Calu3 (cell line): ENCODE data around the gene ATP11A. TPM values are rescaled to one million over a fixed set of nuclear protein-coding genes. Genes with fewer than 3 reads are reported as not detected.

Source experiments
- BruUV-seq: library from RNA; stranded (reverse); fragments of 400-500 nt; replicated peaks from 2 replicates; lab custom pipeline; 2021; lab: Mats Ljungman, UMichigan
- CTCF ChIA-PET: fragments of 300-600 bp; sonication (Branson Sonifier 250); formaldehyde crosslinking; loops from one replicate; lab custom pipeline; 2022; ENCODE audit warnings: antibody characterized with exemption; lab: Charles Lee
- DNase-seq: peaks from one replicate; pipeline ENCODE4 v3.0.0; 2022
- H3K27ac Mint-ChIP-seq: one replicate; pipeline ENCODE4 v1.8.0; 2022; ENCODE audit warnings: mixed read lengths; ENCODE audit not compliant: unreplicated experiment
- H3K27me3 Mint-ChIP-seq: one replicate; pipeline ENCODE4 v1.8.0; 2022; ENCODE audit warnings: mixed read lengths; ENCODE audit not compliant: unreplicated experiment
- H3K36me3 Mint-ChIP-seq: one replicate; pipeline ENCODE4 v1.8.0; 2022; ENCODE audit warnings: mild to moderate bottlenecking, moderate library complexity, mixed read lengths; ENCODE audit not compliant: insufficient read depth, unreplicated experiment
- H3K4me1 Mint-ChIP-seq: one replicate; pipeline ENCODE4 v1.8.0; 2022; ENCODE audit warnings: mild to moderate bottlenecking, low read depth, mixed read lengths; ENCODE audit not compliant: unreplicated experiment
- H3K4me3 Mint-ChIP-seq: one replicate; pipeline ENCODE4 v1.8.0; 2022; ENCODE audit warnings: mild to moderate bottlenecking, low read depth, moderate library complexity, mixed read lengths; ENCODE audit not compliant: unreplicated experiment
- H3K9me3 Mint-ChIP-seq: one replicate; pipeline ENCODE4 v1.8.0; 2022; ENCODE audit warnings: low read depth, mixed read lengths; ENCODE audit not compliant: unreplicated experiment
- intact Hi-C: fragments of 100-400 bp; cut with micrococcal nuclease; formaldehyde crosslinking; loops from one replicate; pipeline ENCODE4 v1.10.0; 2022; ENCODE audit not compliant: unreplicated experiment
- total RNA-seq: library from RNA; stranded (reverse); gene quantifications from 2 replicates; pipeline ENCODE4 v1.2.3, GENCODE V29; 2022
- TF ChIP-seq, protein P1 (sequence below): fragments of 200-600 bp; IDR thresholded peaks from one replicate; pipeline ENCODE4 v1.8.0; 2022; ENCODE audit warnings: antibody characterized with exemption; ENCODE audit not compliant: unreplicated experiment

Gene ATP11A
- total RNA-seq, 1 experiment from 2014 or later: 115 TPM

DNA sequence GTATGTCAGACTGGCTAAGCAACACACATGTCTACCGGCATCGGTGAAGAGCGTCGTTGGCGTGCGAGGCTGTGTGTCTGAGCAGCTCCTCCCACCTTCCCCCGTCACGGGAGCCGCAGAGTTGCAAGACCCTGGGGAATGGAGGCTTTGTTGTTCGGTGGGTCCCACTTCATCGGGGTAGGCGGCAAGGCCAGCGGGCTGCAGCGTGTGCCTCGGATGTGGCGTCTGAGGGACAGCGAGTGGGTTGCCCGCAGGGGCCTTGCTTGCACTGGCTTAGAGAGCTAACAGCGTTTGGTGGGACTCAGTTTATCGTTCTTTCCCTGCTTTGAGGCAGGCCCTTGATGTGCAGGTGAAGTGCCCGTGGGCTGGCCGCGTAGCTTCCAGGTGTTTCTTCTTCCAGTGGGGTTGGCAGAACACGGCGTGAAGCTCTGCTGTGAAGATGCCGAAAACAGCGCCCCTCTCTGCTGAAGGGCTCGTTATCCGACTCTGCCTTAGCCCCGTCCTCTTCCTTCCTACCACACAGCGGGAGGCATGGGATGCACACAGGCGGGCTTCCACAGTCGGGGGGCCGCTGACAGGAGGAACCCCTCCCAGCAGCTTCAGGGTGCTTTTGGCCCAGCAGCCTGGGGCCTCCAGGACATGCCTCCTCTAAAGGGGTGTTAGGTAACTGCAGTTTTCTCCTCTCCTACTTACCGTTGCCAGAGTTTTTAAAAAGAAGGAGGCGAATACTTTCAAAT is 85.2 kb downstream of the ATP11A start:
- Mint-ChIP-seq H3K9me3 (no peaks in the 10 kb centered on the region), H3K27me3 (no peaks in the 10 kb centered on the region), H3K4me3 (no peak overlapping the region), H3K36me3 (no peaks in the 10 kb centered on the region), H3K27ac (no peak overlapping the region), H3K4me1 (peaks cover 7% of the 10 kb centered on the region)
- no TSS peak for BruUV-seq
- CTCF ChIA-PET: no interaction called here
- DNase-seq: no peak
- TF ChIP-seq, protein P1, sequence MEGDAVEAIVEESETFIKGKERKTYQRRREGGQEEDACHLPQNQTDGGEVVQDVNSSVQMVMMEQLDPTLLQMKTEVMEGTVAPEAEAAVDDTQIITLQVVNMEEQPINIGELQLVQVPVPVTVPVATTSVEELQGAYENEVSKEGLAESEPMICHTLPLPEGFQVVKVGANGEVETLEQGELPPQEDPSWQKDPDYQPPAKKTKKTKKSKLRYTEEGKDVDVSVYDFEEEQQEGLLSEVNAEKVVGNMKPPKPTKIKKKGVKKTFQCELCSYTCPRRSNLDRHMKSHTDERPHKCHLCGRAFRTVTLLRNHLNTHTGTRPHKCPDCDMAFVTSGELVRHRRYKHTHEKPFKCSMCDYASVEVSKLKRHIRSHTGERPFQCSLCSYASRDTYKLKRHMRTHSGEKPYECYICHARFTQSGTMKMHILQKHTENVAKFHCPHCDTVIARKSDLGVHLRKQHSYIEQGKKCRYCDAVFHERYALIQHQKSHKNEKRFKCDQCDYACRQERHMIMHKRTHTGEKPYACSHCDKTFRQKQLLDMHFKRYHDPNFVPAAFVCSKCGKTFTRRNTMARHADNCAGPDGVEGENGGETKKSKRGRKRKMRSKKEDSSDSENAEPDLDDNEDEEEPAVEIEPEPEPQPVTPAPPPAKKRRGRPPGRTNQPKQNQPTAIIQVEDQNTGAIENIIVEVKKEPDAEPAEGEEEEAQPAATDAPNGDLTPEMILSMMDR: no peak
- intact Hi-C loops: no loop called here

DNA sequence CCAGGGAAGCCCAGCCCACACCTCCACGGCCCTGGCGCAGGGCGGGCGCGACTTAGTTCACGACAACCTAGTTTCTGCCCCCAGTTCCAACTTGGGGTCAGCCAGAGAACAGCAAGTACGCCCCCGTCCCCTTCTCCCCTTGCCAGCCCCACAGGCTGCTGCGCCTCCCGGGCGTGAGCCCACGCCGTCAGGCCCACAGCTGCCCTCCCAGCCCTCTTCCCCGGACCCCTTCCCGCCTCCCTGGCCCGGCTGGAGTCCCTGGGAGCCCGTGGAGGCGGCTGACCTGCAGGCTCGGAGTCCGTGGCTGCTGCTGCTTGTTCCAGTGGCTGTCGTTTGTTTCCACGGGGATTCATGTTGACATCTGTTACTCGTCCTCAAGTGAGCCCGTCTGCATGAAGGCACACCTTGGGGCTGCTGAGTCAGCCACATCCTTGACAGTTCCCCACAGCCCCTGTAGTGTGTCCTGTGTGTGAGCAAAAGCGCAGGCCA is 86.0 kb downstream of the ATP11A start:
- no TSS peak for BruUV-seq
- no peaks in the 10 kb centered on the region for H3K36me3 Mint-ChIP-seq

DNA sequence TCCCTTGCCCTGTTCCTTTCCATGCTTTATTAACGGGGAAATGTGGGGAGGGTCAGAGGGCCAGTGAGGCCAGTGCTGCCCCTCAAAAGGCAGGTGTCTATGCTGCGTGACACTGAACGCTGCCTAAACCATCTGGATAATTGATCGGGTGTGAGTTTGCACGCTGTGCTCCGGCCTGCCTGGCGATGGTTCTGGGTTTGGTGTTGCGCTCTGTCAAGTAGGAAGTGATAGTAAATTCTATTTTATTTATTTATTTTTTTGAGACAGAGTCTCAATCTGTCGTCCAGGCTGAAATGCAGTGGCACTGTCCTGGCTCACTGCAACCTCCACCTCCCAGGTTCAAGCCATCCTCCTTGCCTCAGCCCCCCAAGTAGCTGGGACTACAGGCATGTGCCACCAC is 86.5 kb downstream of the ATP11A start:
- intact Hi-C loops: no loop called here
- no TSS peak for BruUV-seq
- Mint-ChIP-seq H3K4me1 (peaks cover 6% of the 10 kb centered on the region), H3K27ac (no peak overlapping the region), H3K9me3 (no peaks in the 10 kb centered on the region), H3K36me3 (no peaks in the 10 kb centered on the region), H3K4me3 (no peak overlapping the region), H3K27me3 (no peaks in the 10 kb centered on the region)
- TF ChIP-seq, protein P1: no peak
- CTCF ChIA-PET: no interaction called here
- no peak for DNase-seq

More for the DNA sequence above, 86.0 kb downstream of the ATP11A start:
- H3K27ac Mint-ChIP-seq: no peak overlapping the region
- no peaks in the 10 kb centered on the region for H3K27me3 Mint-ChIP-seq
- intact Hi-C loops: no loop called here
- H3K4me3 Mint-ChIP-seq: no peak overlapping the region
- CTCF ChIA-PET: no interaction called here
- H3K4me1 Mint-ChIP-seq: peaks cover 7% of the 10 kb centered on the region
- H3K9me3 Mint-ChIP-seq: no peaks in the 10 kb centered on the region
- DNase-seq: no peak
- TF ChIP-seq, protein P1: no peak

DNA sequence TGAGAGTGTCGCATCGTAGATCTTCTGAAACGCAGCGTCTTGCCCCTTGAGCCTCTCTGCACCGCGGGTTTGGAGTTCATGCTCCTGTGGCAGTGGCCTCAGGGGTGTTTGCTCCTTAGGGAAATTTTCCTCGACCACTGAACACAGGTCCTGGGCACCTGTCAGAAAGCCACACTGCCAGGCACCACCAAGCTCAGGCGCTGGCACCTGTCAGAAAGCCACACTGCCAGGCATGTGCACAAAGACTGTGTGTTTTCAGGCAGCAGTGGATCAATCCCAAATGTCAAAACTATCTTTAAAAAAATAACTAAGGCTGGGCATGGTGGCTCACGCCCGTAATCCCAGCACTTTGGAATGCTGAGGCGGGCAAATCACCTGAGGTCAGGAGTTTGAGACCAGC is 87.1 kb downstream of the ATP11A start:
- no peaks in the 10 kb centered on the region for H3K27me3 Mint-ChIP-seq
- H3K36me3 Mint-ChIP-seq: no peaks in the 10 kb centered on the region
- H3K9me3 Mint-ChIP-seq: no peaks in the 10 kb centered on the region
- TF ChIP-seq, protein P1: no peak
- BruUV-seq: no TSS peak
- intact Hi-C loops: no loop called here
- no peak for DNase-seq
- CTCF ChIA-PET: no interaction called here
- no peaks in the 10 kb centered on the region for H3K4me1 Mint-ChIP-seq
- H3K4me3 Mint-ChIP-seq: no peak overlapping the region
- H3K27ac Mint-ChIP-seq: no peak overlapping the region
